ENCODE data around the gene CKB.
A peak's percentile ranks its signal among the peaks of the same experiment; 100 is the strongest.
"Not testable (repeated sequence)": the region's sequence is repeated elsewhere in the genome, so short reads cannot be mapped to it uniquely, and the experiment has no call there.

CKB gene

DNA sequence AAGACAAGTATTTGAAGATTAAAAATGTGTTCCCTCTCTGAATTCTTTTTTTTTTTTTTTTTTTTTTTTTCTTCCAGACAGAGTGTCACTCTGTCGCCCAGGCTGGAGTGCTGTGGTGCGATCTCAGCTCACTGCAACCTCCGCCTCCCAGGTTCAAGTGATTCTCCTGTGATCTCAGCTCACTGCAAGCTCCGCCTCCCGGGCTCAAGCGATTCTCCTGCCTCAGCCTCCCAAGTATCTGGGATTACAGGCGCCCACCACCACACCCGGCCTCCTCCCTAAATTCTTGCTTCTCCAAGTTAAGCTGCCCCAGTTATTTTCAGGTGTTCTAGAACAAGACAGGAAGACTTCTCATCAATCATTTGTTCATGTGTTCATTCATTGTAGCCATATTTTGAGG is 10.4 kb downstream of the CKB start:
- DNase-seq (ENCODE audit: low read depth in 2 of 2), result not testable (repeated sequence)

DNA sequence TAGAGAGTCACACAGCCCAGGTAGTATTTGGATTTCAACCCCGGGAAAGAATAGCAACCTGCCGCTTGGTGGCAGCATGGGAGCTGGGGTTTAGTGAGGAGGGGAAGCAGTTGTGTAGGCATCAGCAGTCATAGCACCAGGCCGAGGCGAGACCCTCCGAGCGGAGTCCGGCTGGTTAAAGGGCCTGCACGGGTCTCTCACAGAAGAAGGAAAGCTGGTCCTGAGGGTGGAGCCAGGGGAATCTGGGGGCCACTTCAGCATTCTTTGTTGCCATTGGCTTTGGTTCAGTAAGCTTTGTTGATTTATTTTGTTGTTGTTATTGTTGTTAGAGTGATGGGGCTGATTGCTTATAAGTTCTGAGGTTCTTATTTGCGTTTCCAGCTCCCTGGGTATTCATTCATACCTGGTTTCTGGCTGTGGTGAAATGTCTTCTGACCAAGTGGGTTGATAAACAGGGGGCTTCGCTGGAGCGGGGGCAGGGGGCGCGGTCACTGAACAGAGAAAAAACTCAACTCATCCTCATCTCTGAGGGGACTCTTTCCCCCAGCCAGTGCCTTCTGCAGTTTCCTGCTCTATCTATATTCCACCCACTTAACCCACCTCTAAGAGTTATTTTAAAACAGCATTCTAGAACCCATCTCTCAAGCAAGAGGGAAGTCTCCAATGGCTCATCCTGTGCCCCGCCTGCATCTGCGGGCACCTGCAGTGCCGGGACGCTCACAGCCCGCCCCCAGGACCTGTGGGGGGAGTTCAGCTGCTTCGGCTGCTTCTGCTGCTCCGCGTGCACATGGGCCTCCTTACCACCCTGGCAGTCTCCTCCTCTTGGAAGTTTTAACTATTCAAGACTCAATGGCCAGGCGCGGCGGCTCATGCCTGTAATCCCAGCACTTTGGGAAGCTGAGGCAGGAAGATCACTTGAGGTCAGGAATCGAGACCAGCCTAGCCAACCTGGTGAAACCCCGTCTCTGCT is 11.6 kb downstream of the CKB start:
- DNase-seq (ENCODE audit: low read depth in 2 of 2), result no peak

- no peak for DNase-seq (ENCODE audit: low read depth in 2 of 2)
Measured at GRCh38 chr14:103509864-103510723, 12.5 kb downstream of the CKB start.

- no peak for DNase-seq (ENCODE audit: low read depth in 2 of 2)
Measured at GRCh38 chr14:103508521-103509329, 13.9 kb downstream of the CKB start.

DNA sequence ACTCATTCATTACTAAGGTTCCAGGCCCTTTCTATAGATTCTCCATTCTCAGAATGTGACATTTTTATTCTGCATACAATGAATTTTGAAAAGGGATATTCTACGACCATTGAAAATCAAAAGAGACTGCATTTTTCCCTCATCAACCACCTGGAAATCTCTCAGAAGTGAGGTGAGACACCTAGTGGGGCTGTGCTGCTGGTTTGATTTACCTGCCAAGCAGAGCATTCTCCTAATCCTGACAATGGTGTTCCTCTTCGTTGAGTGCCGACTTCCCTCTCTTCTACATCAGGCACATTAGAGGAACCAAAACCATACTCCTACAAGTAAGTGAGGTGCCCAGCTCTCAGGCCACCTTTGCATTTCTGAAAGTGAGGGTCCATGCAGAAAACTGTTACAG is 14.9 kb downstream of the CKB start:
- no peak for DNase-seq (ENCODE audit: low read depth in 2 of 2)

GRCh38 chr14:103504991-103505565 is 17.6 kb downstream of the CKB start:
- DNase-seq (ENCODE audit: low read depth in 2 of 2), result no peak

DNA sequence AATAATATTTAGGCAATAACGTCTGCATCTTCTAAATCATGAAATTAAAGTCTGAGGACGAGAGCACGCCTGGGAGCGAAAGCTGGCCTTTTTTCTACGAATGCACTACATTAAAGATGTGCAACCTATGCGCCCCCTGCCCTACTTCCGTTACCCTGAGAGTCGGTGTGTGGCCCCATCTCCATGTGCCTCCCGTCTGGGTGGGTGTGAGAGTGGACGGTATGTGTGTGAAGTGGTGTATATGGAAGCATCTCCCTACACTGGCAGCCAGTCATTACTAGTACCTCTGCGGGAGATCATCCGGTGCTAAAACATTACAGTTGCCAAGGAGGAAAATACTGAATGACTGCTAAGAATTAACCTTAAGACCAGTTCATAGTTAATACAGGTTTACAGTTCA is 19.3 kb downstream of the CKB start:
- DNase-seq (ENCODE audit: low read depth in 2 of 2), result no peak

GRCh38 chr14:103502877-103503276 is 19.8 kb downstream of the CKB start:
- no peak for DNase-seq (ENCODE audit: low read depth in 2 of 2)

DNA sequence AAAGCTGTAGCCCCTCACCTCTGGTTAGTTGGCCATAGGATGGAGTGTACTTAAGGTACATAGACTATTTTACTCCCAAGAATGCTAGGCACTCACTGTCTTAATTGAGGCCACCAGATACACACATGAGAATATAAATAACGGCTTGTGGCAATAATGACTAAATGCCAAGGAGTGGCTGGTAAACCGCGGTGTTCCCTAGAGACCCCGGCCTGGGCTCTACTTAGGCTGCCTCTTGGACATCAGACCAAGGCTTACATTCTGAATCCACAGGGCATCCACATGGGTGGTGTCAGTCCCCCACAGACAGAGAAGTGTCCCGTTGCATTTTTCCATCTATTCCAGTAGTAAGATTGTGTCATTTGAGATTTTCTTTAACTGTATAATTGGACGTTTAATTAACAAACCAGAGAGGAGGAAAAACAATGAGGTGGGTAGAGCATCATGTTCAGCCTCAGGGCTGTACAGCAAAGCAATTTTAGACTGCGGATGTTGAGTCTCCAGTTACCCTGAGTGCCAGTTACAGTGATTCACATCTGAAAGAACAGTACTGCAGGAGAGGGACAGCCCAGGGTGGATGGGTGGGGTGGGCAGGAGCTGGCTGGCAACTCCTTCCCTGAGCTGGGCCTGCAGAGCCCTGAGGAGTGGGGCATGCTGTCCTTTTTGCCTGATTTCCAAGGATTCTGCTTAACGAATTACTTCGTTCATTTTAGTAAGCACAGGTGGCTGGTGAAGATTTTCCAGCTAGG is 20.5 kb downstream of the CKB start:
- DNase-seq (ENCODE audit: low read depth in 2 of 2), result no peak

DNA sequence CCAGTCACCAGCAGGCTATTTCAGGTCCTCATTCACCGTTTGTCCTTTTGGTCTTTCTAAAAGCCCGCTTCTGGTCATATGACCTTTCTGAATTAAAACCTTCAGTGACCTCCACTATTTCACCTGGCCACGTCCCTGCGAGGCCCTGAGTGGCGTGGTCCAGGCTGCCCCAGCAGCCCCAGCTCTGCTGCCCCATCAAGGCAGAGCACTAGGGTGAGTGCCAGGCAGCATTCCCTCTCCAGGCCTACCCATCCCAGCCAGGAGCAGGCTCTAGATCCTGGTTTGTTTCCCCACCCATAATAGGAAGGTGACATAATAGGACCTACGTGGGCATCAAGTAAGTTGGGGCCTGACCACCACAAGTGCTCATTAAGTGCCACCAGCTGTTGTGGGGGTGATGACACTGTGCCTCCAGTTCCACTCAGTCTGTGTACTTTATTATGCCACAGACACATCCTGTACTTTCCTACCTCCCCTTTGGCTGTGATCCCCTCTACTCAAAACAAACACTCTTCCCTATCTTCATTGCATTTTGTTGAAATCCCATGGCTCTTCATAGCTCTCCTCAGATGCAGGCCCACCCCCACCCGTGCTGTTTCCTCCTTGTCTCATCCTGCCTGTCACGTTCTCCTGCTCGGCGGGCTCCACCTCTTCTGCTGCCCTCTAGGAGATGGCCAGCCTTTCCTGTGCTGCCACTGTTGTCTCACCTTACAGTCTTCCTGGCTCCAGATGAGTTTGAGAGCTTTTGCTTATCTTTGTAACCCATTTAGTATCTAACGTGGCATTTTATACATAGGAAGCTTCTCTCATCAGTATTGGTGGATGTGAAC is 21.4 kb downstream of the CKB start:
- DNase-seq (ENCODE audit: low read depth in 2 of 2), result no peak

DNA sequence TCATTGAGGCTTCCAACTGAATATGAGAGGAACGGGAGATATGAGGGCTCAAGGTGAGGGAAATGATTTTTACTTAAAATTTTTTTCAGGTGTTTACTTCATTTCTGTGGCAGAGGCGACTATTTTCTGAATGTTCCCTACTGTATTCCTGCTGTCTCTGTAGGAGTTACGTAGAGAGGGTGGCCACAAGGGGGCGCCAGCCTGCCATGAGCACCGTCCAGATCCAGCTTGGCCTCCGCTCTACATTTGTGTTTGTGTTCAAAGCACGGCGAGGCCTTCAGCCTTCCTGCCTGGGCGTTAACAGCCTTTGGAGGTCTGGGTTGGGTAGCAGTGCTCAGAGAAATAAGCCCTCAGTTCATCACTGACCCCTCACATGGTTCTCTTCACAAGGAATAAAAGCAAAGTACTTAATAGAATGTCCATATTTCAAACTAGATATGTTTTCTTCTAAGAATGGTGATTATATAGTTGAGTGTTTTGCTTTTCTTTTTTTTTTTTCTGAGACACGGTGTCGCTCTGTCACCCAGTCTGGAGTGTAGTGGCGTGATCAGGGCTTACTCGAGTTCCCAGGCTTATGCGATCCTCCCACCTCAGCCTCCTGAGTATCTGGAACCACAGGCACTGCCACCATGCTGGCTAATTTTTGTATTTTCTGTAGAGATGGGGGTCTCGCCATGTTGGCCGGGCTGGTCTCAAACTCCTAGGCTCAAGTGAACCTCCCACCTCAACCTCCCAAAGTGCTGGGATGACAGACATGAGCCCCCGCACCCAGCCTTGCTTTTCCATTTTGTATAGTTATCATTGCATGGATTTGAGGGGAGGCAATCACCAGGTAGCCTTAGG is 22.3 kb downstream of the CKB start:
- peak; percentile 70 to 73 for DNase-seq (ENCODE audit: low read depth in 2 of 2)

DNA sequence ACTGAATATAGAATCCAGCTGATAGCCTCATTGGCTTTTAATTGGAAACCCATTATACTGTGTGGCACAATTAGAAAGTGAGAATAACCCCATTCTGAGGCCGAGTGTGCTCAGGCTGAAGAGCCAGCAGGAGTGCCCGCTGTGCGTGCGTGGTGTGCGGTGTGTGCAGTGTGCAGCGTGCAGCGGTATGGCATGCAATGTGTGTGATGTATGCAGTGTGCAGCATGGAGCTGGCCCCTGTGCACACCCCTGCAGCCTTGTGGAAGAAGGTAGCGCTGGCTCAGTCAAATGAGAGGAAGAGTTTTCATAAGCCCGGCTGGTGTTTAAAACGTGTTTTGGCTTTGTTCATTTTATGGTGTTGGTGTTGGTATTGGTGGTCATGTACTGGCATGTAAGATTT is 22.9 kb downstream of the CKB start:
- no peak for DNase-seq (ENCODE audit: low read depth in 2 of 2)

DNA sequence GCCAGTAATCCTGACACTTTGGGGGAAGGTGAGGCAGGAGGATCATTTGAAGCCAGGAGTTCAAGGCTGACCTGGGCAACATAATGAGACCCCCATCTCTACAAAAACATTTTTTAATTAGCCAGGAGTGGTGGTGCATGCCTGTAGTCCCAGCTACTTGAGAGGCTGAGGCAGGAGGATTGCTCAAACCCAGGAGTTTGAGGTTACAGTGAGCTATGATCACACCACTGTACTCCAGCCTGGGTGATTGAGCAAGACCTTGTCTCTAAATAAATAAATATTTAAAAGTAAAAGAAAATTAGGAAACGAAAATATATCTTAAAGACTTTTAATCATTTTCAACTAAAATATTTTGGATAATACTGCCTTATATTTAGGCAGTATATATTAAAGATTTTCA is 25.9 kb downstream of the CKB start:
- DNase-seq (ENCODE audit: low read depth in 2 of 2), result no peak

GRCh38 chr14:103495854-103496253 is 26.8 kb downstream of the CKB start:
- DNase-seq (ENCODE audit: low read depth in 2 of 2), result no peak

DNA sequence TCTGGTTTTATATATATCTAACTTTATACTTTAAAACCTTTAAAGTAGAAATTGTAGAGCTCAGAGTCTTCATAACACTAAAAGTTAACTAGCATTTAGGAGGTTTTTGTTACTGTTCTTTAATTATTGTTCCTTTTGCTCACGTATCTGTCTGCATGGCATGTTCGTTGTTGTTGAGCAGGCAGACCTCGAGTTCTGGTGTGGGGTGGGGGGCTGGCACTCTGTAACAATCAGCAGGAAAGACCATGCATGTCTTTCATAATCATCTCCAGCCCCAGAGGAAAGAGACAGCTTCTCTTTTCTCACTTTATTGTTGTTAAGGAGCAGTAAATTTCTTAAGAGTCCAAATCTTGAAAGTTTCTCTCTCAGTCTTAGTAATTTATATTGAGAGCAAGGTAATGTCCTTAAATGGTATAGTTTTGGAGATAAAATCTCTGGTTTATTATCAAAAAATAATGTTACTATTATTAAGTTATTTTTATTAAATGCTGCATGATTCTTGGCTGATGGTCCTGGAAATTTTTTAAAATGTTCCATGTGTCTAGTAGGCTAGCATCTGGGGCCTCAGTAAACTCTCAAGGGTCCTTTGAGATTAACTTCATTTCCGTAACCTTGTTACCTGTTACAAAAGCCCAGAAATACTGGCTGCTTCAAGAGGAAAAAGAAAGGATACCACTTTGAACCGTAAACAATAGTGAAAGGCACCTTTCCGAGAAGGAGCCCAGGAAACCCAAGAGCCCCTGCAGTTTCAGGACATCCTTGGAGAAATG is 30.3 kb downstream of the CKB start:
- DNase-seq (ENCODE audit: low read depth in 2 of 2), result no peak

GRCh38 chr14:103491691-103492090 is 30.9 kb downstream of the CKB start:
- no peak for DNase-seq (ENCODE audit: low read depth in 2 of 2)

- DNase-seq (ENCODE audit: low read depth in 2 of 2), result no peak
Measured at GRCh38 chr14:103489621-103490020, 33.0 kb downstream of the CKB start.

DNA sequence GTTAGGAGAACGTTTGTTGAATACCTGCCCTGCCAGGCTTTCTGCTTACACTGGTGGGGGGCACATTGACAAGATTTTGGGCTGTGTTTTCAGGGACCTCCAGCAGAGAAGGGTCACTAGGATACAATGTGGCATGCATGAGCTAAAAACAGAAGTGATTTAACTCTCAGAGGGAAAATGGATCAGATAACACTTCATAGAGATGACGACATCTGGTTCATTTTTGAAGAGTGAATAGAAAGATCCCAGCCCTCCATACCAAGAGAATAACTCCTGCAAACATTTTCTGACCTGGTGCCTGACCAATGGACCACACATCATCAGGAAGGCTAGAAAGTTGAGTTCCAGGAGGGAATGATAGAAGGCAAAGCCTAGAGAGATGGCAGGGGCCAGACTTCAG is 33.7 kb downstream of the CKB start:
- DNase-seq (ENCODE audit: low read depth in 2 of 2), result no peak
